ENCODE measurements around the gene CES3. TPM values are rescaled to one million over a fixed set of nuclear protein-coding genes. Genes with fewer than 3 reads are reported as not detected.
A peak's percentile ranks its signal among the peaks of the same experiment; 100 is the strongest.

The CES3 gene
- total RNA-seq = 1 to 10 TPM in 3 of 4 donors, not detected in 1; 1.4 to 2.2 (median 1.5) TPM

GRCh38 chr16:66961065-66961744 lies at the start of gene CES3:
TSS of gene CES3 (plus strand) at chr16:66961266. CDS start at chr16:66961308, 42 bp downstream.
- H3K4me3 ChIP-seq = no peak within 1 kb of the TSS
- DNase-seq (ENCODE audit: low spot score in 2 of 2) = no peak
- no peaks in the 10 kb centered on the region for H3K27me3 ChIP-seq
- no peaks in the 10 kb centered on the region for H3K36me3 ChIP-seq
- 76% methylated on average over 13 of the region's 16 CpGs for WGBS
- no peak within 1 kb of the TSS for H3K27ac ChIP-seq
- H3K9me3 ChIP-seq = no peaks in the 10 kb centered on the region
- TF ChIP-seq POLR2AphosphoS5 (IDR thresholded peaks at IDR 0.05) = no peak
- peak; percentile 23 to 72 for TF ChIP-seq CTCF (IDR thresholded peaks at IDR 0.05)
- peaks cover 38% of the 10 kb centered on the region for H3K4me1 ChIP-seq

GRCh38 chr16:66911801-66912200 lies 49.3 kb upstream of the CES3 start:
- no peak for DNase-seq (ENCODE audit: low spot score in 2 of 2)
- no peaks in the 10 kb centered on the region for H3K36me3 ChIP-seq
- peaks cover 4% of the 10 kb centered on the region for H3K4me1 ChIP-seq
- WGBS = no CpG with 5 or more reads among the region's 8 CpGs
- no peak overlapping the region for H3K27ac ChIP-seq
- TF ChIP-seq CTCF (IDR thresholded peaks at IDR 0.05) (no peak), POLR2A (IDR thresholded peaks at IDR 0.05) (no peak), EP300 (IDR thresholded peaks at IDR 0.05) (no peak), POLR2AphosphoS5 (IDR thresholded peaks at IDR 0.05) (no peak)
- no peaks in the 10 kb centered on the region for H3K27me3 ChIP-seq
- no peak overlapping the region for H3K4me3 ChIP-seq
- no peaks in the 10 kb centered on the region for H3K9me3 ChIP-seq

GRCh38 chr16:66913081-66913480 lies 48.0 kb upstream of the CES3 start:
- 35% methylated on average over 4 of the region's 10 CpGs for WGBS
- TF ChIP-seq EP300 (IDR thresholded peaks at IDR 0.05) = no peak
- TF ChIP-seq POLR2A (IDR thresholded peaks at IDR 0.05) = no peak
- TF ChIP-seq POLR2AphosphoS5 (IDR thresholded peaks at IDR 0.05) = no peak
- no peak for TF ChIP-seq CTCF (IDR thresholded peaks at IDR 0.05)
- Histone ChIP-seq H3K9me3 (no peaks in the 10 kb centered on the region), H3K4me3 (no peak overlapping the region), H3K36me3 (no peaks in the 10 kb centered on the region), H3K27ac (no peak overlapping the region), H3K4me1 (peaks cover 4% of the 10 kb centered on the region), H3K27me3 (no peaks in the 10 kb centered on the region)
- no peak for DNase-seq (ENCODE audit: low spot score in 2 of 2)

- no peaks in the 10 kb centered on the region for H3K27me3 ChIP-seq
- no peak for DNase-seq (ENCODE audit: low spot score in 2 of 2)
- no peaks in the 10 kb centered on the region for H3K36me3 ChIP-seq
- WGBS = 83% methylated on average over 2 of the region's 4 CpGs
- TF ChIP-seq POLR2A (IDR thresholded peaks at IDR 0.05) (no peak), EP300 (IDR thresholded peaks at IDR 0.05) (no peak), POLR2AphosphoS5 (IDR thresholded peaks at IDR 0.05) (no peak), CTCF (IDR thresholded peaks at IDR 0.05) (no peak)
- H3K27ac ChIP-seq = no peak overlapping the region
- H3K4me1 ChIP-seq = peaks cover 4% of the 10 kb centered on the region
- no peak overlapping the region for H3K4me3 ChIP-seq
- H3K9me3 ChIP-seq = no peaks in the 10 kb centered on the region
Measured at GRCh38 chr16:66913711-66914110, 47.4 kb upstream of the CES3 start.

- no peak for TF ChIP-seq POLR2AphosphoS5 (IDR thresholded peaks at IDR 0.05)
- Histone ChIP-seq H3K9me3 (no peaks in the 10 kb centered on the region), H3K4me3 (no peak overlapping the region), H3K4me1 (peaks cover 4% of the 10 kb centered on the region), H3K36me3 (no peaks in the 10 kb centered on the region), H3K27me3 (peaks cover 4% of the 10 kb centered on the region), H3K27ac (no peak overlapping the region)
- WGBS = 95% methylated on average over 7 of the region's 7 CpGs
- DNase-seq (ENCODE audit: low spot score in 2 of 2) = no peak
Measured at GRCh38 chr16:66914541-66914940, 46.5 kb upstream of the CES3 start.

- TF ChIP-seq POLR2AphosphoS5 (IDR thresholded peaks at IDR 0.05) (no peak), CTCF (IDR thresholded peaks at IDR 0.05) (no peak), POLR2A (IDR thresholded peaks at IDR 0.05) (no peak), EP300 (IDR thresholded peaks at IDR 0.05) (no peak)
- H3K27me3 ChIP-seq = peaks cover 7% of the 10 kb centered on the region
- WGBS = 81% methylated on average over 7 of the region's 7 CpGs
- DNase-seq (ENCODE audit: low spot score in 2 of 2) = no peak
- H3K27ac ChIP-seq = no peak overlapping the region
- no peak overlapping the region for H3K4me3 ChIP-seq
- H3K4me1 ChIP-seq = peaks cover 4% of the 10 kb centered on the region
- H3K9me3 ChIP-seq = no peaks in the 10 kb centered on the region
- H3K36me3 ChIP-seq = no peaks in the 10 kb centered on the region
Measured at GRCh38 chr16:66915041-66915440, 46.0 kb upstream of the CES3 start.
